GM18517 (cell line): ENCODE measurements around the gene ZNF575.

Experiments
- ATAC-seq: cut with Tn5 transposase; IDR thresholded peaks from one replicate; pipeline ENCODE4 v1.9.1; 2021; ENCODE audit warnings: mild to moderate bottlenecking, moderate library complexity; ENCODE audit not compliant: unreplicated experiment

Gene ZNF575, protein sequence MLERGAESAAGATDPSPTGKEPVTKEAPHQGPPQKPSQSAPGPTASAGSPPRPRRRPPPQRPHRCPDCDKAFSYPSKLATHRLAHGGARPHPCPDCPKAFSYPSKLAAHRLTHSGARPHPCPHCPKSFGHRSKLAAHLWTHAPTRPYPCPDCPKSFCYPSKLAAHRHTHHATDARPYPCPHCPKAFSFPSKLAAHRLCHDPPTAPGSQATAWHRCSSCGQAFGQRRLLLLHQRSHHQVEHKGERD

DNA sequence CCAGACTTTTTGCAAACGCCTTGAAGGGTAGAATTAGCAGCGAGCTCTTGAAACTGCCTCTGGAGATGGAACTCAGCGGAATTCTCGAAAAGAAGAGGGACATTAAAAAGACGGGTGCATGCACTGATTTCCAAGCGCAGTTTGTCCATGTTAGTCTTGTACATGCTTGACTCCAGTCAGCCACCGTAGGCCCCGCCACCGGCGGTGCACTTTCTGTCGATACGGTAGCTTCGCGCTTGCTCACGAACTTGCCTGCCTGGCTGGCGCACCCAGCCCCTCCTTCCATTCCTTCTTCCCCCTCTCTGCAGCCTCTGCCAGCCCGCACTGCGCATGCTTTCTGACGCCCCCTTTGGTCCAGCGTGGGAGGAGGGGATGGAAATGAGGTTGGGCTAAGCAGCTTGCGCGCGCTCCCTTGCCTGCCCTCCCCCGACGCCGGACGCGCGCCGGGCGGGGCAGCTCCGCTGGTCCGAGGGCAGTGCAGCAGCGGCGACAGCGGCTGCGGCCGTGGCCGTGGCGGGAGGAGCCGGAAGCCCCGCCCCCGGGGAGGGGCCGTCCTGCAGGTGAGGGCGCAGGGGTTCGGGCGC, at the start of gene ZNF575:
Gene ZNF575, plus strand, starts transcription at position 227 of the 584 bp plus-strand sequence. CDS start 1,235 bp downstream, outside the sequence.
- peak; percentile 59 for ATAC-seq

DNA sequence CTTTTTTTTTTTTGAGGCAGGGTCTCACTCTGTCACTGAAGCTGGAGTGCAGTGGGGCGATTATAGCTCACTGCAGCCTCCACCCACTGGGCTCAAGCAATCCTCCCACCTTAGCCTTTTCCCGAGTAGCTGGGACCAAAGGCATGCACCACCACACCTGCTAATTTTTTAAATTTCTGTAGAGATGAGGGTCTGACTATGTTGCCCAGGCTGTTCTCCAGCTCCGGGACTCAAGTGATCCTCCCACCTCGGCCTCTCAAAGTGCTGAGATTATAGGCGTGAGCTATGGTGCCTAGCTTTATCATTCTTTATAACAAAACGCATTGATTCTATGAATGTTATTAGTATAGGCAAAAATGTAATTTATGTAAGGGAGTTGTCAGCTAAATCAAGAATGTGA, 49.7 kb upstream of the ZNF575 start:
- no peak for ATAC-seq

DNA sequence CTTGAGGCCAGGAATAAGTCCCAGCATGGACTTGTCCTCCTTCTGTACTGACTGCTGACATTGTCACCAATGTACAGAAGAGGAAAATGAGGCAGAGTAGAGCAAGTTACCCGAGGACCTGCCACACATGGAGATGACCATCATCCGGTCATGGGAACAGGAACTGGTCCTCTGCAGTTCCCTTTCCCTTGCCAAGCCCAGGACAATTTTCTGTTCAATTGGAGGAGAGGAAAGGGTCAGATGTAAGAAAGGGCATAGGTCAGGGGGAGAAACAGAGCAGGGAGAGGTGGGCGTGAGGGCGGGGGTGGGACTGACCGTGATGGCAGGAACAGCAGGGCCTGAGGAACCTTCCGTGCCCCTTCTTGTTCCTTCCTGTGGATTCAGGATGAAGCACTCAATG, 47.0 kb upstream of the ZNF575 start:
- no peak for ATAC-seq

DNA sequence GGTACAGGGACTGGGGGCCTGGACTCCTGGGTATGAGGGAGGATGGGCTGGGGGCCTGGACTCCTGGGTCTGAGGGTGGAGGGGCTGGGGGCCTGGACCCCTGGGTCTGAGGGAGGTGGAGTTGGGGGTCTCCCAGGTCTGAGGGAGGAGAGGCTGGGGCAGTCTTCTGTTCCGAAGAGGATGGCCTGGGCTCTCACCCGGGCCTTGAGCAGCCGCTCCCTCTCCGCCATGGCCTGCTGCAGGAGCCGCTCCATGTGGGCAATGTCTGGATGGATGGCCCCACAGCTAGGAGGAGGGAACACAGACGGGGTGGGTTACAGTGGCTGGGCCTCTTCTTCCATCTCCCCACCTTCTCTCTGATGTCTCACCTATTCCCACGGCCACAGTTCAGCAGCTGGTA, 46.6 kb upstream of the ZNF575 start:
- ATAC-seq, result no peak

DNA sequence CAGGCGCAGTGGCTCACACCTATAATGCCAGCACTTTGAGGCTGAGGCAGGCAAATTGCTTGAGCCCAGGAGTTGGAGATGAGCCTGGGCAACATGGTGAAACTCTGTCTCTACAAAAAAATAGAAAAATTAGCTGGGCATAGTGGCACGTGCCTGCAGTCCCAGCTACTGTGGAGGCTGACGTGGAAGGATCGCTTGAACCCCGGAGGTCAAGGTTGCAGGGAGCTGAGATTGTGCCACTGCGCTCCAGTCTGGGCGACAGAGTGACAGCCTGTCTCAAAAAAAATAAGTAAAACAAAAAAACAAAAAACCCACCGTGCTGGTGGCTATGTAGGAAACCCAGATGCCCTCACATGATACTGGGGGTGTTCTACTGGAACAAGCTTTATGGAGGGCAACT, 44.8 kb upstream of the ZNF575 start:
- no peak for ATAC-seq

DNA sequence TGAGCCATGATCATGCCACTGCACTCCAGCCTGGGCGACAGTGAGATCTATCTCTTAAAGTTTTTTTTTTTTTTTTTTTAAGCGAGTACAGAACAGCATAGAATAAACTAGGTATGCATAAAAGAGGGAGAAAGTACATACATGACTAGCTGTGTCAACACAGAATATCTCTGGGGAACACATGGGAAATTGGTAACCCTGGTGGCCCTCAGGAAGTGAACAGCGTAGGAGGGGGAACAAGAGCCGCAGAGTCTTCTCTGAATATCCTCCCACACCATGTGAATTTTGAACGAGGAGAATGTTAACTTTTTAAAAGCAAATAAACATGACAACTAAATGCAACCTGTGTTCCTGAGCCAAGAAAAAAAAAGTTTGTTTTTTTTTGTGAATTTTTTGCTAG, 43.7 kb upstream of the ZNF575 start:
- no peak for ATAC-seq

DNA sequence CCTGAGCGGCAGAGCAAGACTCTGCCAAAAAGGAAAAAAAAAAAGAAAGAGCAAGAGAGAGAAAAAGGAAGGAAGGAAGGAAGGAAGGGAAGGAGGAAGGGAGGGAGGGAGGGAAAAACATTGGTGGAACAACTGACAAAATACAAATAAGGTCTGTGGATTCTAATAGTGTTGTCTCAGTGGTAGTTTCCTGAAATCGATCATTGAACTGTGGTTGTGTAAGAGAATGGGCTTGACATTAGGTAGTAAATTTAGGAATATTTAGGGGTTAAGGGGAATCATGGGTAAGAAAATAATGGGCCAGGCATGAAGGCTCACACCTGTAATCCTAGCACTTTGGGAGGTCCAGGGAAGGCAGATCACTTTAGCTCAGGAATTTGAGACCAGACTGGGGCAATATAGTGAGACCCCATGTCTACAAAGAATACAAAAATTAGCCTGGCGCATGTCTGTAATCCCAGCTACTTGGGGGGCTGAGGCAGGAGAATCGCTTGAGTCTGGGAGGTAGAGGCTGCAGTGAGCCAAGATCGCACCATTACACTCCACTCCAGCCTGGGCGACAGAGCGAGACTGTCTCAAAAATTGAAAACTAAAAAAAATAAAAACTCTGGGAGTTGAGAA, 42.9 kb upstream of the ZNF575 start:
- no peak for ATAC-seq

DNA sequence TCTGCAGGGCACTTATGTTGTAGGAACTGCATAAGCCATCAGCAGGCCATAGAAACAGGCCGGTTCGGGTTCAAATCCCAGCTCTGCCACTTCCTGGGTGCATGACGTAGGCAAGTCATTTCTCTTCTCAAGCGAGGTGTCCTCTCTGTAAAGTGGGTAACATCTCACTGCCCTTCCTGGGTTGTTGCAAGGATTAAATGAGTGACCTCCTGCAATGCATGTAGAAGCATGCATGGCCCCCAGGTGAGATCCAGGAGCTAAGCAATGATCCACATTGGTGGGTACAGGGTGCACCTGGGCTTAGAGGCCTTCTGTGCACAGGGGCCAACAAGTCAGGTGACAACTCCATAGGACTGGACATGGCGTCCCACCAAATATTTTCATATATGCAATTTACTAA, 42.2 kb upstream of the ZNF575 start:
- no peak for ATAC-seq

DNA sequence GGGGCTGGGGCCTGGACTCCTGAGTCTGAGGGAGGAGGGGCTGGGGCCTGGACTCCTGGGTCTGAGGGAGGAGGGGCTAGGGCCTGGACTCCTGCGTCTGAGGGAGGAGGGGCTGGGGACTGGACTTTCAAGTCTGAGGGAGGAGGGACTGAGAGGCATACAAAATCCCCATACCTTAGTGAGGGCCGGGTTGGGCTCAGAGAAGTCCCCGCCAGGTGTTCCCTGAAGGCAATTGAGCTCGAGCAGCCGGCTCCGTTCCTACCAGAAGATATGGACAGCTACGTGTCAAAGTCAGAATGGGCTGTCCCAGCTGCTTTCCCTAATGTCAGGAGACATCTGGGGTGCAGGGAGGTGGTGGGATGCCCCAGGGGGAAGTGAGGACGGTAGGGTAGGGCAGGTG, 37.9 kb upstream of the ZNF575 start:
- ATAC-seq, result no peak

DNA sequence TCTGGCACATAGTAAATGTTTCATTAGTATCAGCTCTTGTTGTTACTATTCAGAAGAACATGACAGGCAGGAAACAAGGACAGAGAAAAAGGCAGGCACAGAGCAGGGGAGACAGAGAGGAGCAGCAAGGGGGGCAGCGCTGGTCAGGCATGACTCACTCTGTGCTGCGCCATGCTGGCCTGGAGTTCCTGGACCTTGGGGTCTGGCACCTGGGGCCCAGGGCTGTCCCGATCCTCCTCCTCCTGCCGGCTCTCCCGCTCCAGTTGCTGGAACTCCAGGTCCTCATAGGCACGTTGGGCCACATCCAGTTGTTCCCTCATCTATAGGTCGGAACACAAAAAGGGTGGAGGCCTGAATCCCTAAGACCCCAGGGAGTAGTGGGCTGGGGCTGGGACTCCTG, 36.0 kb upstream of the ZNF575 start:
- ATAC-seq, result no peak

DNA sequence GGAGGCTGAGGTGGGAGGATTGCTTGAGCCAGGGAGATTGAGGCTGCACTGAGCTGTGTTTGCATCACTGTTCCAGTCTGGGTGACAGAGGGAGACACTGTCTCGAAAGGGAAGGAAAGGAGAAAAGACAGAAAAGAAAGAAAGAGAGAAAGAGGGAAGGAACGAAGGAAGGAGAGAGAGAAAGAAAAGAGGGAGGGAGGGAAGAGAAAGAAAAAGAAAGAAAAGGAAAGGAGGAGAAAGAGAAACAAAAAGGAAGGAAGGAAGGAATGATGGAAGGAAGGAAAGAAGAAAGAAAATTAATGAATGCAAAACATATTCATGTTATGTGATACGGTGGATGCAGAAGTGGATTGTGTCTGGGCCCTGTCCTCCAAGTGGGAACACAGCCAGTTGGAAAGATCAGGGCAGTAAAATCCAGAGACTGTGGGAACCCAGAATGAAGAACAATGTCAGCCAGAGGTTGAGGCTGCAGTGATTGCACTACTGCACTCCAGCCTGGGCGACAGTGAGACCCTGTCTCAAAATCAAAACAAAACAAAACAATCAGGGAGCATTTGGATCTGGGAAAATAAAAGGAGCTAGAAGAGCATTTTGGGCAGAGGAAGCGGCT, 34.6 kb upstream of the ZNF575 start:
- no peak for ATAC-seq

DNA sequence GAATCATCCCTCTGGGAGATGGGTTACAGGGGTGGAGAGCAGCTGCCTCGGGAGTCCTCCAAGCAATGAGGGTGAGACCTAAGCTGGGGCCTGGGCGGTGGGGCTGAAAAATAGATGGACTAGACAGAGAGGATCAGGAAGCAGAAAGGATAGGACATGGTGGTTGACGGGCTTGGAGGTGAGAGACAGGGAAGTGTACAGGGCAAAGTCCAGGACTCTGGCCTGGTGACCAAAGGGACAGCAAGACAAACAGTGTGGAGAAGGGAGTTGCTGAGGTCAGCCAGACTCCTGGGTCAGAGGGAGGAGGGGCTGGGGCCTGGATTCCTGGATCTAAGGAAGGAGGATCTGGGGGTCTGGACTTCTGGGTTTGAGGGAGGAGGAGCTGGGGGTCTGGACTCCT, 33.9 kb upstream of the ZNF575 start:
- ATAC-seq, result no peak

DNA sequence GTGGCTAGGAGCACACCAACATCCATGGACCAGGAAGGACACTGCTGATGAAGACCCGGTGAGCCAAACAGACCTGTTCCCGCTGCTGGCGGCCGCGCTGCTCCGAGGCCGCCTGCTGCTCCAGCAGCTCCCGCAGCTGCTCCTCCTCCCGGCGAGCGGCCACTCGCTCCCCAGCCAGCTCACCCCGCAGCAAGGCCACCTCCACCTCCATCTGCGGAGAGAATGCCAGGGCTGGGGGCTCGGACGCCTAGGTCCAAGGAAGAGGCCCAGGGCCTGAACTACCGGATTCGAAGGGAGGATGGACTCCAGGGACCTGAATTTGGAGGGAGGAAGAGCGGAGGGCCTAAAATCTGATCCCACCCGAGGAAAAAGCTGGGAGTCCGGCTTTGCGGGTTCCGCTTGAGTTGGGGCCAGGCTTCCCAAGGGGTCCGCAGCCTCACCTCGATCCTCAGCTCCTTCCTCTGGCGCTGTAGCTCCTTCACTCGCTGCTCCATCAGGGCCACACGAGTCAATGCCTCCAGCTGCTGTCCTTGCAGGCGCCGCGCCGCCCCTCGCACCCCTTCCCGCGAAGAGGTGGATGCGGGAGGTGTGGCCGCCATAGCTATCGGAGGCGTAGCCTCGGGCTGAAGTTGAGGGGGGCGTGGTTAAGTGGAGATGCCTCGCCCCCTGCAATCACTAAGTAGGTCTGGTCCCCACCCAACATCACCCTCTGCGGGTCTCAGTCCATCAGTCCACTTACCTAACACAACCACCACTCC, 31.1 kb upstream of the ZNF575 start:
- no peak for ATAC-seq

DNA sequence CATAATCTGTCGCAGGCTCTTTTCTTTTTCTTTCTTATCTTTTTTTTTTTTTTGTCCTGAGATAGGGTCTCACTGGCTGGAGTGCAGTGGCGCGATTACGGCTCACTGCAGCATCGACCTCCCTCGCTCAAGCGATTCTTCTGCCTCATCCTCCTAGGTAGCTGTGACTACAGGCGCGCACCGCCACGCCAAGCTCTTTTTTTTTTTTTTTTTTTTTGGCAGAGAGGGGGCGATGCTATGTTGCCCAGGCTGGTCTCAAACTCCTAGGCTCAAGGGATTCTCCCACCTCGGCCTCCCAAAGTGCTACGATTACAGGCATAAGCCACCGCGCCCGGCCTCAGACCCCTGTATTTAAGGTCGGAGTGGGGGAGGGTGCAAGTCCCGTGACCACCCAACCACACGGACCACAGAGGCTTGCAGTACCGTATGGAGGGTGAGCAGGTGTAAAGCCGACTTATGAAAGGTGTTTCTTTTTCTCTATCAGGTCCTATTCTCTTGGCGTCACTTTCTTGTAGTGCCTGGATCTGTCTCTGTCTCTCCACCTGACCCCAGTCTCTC, 30.5 kb upstream of the ZNF575 start:
- no peak for ATAC-seq

DNA sequence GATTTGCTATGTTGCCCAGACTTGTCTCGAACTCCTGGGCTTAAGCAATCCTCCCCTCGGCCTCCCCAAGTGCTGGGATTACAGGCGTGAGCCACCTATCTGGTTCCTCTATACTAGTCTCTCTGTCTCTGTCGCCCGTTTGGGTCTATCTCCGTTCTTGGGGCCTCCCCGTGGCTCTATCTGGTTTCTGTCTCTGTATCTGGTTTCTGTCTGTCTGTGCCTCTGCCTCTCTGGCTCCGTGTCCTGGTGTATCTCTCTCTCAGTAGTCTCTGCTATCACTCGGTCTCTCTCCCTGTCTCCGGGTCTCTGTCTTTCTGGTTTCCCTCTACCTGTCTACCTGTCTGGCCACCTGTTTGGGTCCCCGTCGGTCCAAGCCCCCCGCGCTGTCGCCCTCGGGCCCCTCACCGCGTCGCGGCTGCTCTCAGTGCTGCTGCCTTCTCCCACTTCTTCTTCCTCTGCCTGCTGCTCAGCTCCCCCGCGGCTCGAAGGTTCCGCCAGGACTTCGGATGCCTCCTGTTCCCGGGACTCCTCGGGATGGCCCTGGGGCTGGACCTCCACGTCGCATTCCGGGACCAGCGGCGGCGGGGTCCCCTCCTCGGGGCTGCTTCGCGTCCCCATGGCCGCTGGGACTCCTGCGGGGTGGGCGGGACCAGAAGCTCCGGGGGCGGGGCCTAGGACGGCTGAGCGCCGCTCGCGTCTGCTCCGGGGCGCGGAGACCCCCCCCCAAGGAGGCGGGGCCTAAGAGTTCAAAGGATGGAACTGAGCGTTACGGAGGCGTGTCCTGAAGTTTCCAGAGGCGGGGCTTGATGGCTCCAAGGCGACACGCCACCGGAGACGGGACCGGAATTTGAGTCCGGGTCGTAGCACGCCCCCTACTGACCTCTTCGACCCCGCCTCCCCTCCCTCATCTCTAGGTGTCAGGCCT, 29.2 kb upstream of the ZNF575 start:
- ATAC-seq, result peak; percentile 86

DNA sequence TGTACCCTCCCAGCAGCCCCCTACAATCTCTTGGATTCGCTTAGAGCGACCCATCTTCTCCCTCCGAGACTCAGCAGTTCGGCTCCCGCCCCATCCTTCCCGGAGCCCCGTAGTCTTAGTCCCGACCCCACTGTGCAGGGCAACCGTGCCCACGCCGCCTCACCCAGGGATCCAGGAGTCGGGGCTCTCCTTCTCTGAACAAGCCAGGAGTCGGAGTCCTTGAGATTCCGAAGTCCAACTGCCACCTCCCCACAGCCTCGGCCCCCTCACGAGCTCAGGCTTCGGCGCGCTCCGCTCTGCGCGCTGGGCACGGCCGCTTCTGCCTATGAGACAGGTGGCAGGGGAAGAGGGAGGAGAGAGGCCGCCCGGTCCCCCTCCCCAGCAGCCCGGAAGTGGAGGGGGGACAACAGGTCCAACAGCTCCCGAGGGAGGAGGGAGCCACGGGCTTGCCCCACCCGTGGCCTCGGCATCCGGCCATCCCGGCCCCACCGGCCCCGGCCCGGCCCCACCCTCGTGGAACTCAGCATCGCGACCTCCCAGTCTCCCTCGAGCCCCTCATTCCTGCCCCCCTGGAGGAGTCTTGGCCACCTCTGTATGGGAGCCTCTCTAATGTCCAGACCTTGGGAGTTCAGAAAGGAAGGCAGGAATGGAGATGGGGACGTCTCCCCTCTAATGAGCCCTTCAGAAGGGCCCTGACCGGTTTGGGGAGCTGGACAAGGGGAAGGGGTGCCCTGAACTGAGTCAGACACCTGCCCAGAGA, 28.4 kb upstream of the ZNF575 start, which contains the start of gene PHLDB3:
Gene PHLDB3, minus strand, starts transcription at position 321 of the 760 bp plus-strand sequence. CDS start 628 bp downstream, outside the sequence.
- ATAC-seq, result peak; percentile 17

DNA sequence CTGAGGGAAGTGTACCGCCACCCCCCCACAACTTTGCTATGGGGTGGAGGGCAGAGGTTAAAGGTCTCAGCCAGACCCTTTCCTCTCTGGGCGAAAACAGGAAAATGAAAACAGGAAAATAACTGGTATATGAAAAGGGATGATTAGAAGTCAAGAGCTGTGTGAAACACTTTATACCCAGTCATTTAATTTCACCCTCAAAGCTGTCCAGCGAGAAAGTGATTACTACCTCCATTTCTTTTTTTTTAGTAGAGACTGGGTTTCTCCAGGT, 27.9 kb upstream of the ZNF575 start:
- no peak for ATAC-seq

DNA sequence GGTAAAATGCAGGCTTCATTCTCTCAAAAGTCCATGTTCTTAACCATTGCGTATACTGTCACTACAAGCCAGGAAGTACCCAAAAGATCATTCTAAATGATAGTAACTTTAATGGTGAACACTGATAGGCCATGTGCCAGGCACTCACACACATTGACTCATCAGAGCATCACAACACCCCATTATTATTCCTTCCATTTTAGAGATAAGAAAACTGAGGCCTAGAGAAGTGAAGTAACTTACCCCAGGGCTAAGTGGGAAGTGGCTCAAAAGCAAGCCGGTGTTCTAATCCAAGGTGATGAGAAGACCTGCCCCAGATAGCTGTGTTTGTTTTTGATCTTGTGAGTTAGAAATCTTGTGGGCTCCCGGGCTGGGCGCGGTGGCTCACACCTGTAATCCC, 27.0 kb upstream of the ZNF575 start:
- no peak for ATAC-seq

DNA sequence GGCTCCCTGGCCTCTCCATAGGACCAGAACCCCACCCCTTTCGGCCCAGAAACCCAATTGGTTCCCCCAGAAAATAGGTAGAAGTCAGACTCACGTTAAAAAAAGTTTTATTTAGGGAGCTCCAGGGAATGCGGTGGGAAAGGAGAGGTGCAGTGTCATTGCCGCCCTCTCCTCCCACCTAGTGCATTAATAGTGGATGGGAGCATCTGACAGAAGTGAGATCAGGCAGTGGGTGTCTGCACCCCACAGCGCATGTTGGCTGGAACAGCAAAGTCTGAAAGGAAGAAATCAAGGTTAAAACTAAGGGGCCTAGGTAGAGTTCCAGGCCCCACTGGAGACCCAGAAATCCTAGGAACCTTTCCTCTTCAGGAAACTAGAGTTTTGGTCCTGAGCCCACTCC, 26.4 kb upstream of the ZNF575 start:
- no peak for ATAC-seq
